ENCODE measurements around the gene UCP1.
"Not testable (repeated sequence)": the region's sequence is repeated elsewhere in the genome, so short reads cannot be mapped to it uniquely, and the experiment has no call there.

The UCP1 gene

GRCh38 chr4:140529434-140529833 is 39.3 kb downstream of the UCP1 start:
- DNase-seq, result no peak

DNA sequence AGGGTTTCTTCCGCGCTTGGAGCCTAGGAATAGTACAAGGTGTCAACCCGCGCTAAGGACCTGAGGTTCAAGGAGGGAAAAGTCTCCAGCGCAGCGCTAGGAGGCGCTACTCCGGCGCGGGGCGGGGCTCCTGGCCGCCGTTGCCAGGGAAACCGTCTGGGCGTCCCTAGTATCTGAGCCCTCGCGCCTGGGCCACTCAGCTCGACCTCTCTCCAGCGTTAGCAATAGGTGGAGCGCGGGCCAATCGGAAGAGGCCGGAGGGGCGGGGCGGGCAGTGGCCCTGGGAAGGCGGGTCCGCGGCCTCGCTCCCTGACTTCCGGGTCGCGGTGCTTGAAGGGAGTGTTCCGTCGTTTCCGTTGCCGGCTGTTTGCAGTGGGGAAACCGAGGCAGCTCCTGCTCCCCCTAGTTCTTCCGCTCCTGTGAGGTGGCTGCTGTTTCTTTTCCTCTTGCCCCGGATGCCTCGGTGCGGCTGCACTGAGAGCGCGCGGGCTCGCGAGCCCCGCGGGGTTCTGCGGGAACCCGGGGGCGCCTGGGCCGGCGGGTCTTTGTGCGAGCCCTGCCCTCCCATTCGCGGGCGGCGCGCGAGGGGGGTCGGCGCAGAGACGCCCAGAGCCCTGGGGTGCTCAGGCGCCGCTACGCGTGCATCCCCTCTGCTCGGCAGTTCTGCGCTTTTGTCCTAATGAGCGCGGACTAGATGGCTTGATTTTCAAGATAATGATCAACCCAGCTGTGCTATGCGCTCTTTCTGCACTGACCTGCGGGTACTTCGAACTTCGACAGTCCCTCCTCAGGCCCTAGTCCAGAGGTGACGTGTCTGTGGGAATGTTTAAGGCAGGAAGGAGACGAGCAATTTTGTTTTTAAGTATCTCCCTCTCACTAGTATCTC is 44.7 kb downstream of the UCP1 start, which contains the start of gene ELMOD2:
Gene ELMOD2 (plus strand): TSS at position 312 of the 886 bp plus-strand sequence. CDS start 1,261 bp downstream, outside the sequence.
- DNase-seq, result peak; percentile 95

DNA sequence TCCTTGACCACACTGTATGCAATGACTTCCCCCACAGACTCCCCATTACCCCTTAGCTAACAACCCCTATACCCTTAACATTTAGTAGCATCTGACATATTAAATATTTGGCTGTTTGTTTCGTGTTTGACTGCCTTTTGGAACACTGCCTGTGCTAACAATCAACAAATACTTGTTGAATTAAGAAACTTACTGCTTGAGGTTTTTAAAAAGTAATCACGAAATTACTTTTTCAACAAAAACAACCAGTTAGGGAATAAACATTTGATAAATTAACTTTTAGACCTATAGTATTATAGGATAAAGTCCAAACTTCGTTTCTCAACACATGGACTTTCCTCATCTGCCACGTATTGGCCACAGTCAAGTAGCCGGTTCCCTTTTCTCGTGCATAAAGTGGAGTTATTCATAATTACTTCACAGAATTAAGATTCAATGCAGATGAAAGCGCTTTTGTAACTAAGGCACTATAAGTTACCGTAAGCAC is 45.3 kb downstream of the UCP1 start:
- DNase-seq, result no peak

DNA sequence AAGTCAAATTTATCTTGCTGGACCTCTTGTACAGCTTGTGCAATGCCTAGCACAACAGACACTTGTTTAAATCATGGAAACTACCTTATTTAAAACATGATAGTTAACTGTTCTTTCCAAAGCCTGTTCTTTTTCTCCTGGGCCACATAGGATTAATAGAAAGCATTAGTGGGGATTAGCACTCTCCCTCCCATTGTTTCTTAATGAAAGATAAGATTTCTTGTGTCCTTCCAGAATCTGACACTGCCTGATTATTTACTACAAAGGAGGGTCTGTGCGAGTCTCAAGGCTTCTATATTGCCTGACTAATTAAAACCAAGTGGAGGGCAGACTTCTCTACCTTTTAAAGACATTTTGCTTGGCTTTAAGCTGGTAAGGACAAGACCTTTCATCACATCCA is 53.3 kb downstream of the UCP1 start:
- no peak for DNase-seq

DNA sequence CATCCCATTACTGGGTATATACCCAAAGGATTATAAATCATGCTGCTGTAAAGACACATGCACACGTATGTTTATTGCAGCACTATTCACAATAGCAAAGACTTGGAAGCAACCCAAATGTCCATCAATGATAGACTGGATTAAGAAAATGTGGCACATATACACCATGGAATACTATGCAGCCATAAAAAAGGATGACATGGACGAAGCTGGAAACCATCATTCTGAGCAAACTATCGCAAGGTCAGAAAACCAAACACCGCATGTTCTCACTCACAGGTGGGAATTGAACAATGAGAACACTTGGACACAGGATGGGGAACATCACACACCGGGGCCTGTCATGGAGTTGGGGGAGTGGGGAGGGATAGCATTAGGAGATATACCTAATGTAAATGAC is 55.0 kb downstream of the UCP1 start:
- not testable (repeated sequence) for DNase-seq

Data from NCI-H1694 treated with DMSO at 0.1 percent for 48 hours (cell line).